ENCODE data around the gene SLC25A39. TPM values are rescaled to one million over a fixed set of nuclear protein-coding genes. Genes with fewer than 3 reads are reported as not detected.

Gene SLC25A39
- total and polyA plus RNA-seq, 9 of the 15 experiments (the other 6 are each of a cell fraction or from before 2014, with no cell fraction given), result 4.8 to 267 (median 140) TPM

GRCh38 chr17:44317545-44317944 lies 7.1 kb downstream of the SLC25A39 start:
- H3K27ac ChIP-seq (ENCODE audit: extremely low read depth, low read depth, low read length), result no peak overlapping the region
- no peak overlapping the region; a peak in 1 of 4 replicates for H3K9ac ChIP-seq (ENCODE audit: insufficient read depth in 1 of 2, low read depth in 2 of 2, low read length in 2 of 2)
- peaks cover 5 to 62% of the 10 kb centered on the region in 2 experiments; a peak in 3 of 5 replicates for H3K4me1 ChIP-seq (replicated peaks in 1 of 2; ENCODE audit: control insufficient read depth in 2 of 2, insufficient read depth in 2 of 2, low read length in 2 of 2)
- ATAC-seq (peak; percentile 13; the same call in 1 of the 3 replicates), FAIRE-seq (no peak), DNase-seq (ENCODE audit: extremely low read depth in 1 of 4, low spot score in 3 of 4) (peak in 1 of 4 experiments; percentile 6)
- no peaks in the 10 kb centered on the region for H3K9me3 ChIP-seq (replicated peaks; ENCODE audit: control insufficient read depth, insufficient read depth, low read depth, low read length)
- H3K9me1 ChIP-seq (ENCODE audit: control insufficient read depth, insufficient read depth, low read length), result peaks cover 6% of the 10 kb centered on the region
- in situ Hi-C loops (cut with MboI), result no loop called here
- intact Hi-C loops (cut with micrococcal nuclease), result no loop called here
- no peak overlapping the region for H3K4me2 ChIP-seq (ENCODE audit: insufficient read depth, low read length)
- WGBS (ENCODE audit: insufficient coverage, low coverage, missing lambda C conversion rate), result 45% methylated on average over 6 of the region's 6 CpGs
- no peak overlapping the region for H2AFZ ChIP-seq (ENCODE audit: low read depth, low read length)
- CTCF ChIA-PET (ENCODE audit: low intra/inter-chr PET ratio), result no interaction called here
- H3K4me3 ChIP-seq, result no peak overlapping the region
- peaks cover 3 to 28% of the 10 kb centered on the region in 2 experiments; a peak in 4 of 5 replicates for H3K27me3 ChIP-seq (ENCODE audit: control insufficient read depth in 2 of 2, insufficient read depth in 2 of 2, low read length in 2 of 2)
- POLR2A ChIA-PET, result interaction anchor here (0.6 to 2.0 kb wide), 8 partner anchors 13 to 200 kb away, joined by 3 to 7 read pairs (median 4); no protein-coding TSS in a partner anchor
- H4K20me1 ChIP-seq (replicated peaks; ENCODE audit: control insufficient read depth, insufficient read depth, low read length), result peaks cover 8% of the 10 kb centered on the region; the same call in 1 of the 2 replicates
- peaks cover 2% of the 10 kb centered on the region; the same call in 1 of the 3 replicates for H3K79me2 ChIP-seq (ENCODE audit: control insufficient read depth, insufficient read depth, low read length)
- BruUV-seq (replicated peaks), result no TSS peak
- TF ChIP-seq IRF2 (CRISPR knock-in tag; IDR thresholded peaks at IDR 0.05) (no peak), CBX3 (IDR thresholded peaks at IDR 0.05; ENCODE audit: borderline replicate concordance in 1 of 2, low read length in 2 of 2) (peak in 1 of 2 experiments; percentile 59; a peak in 1 of 3 replicates), NFE2L1 (tag; IDR thresholded peaks at IDR 0.05; ENCODE audit: borderline replicate concordance, low read depth) (no peak), ZNF316 (IDR thresholded peaks at IDR 0.05) (peak; percentile 77), TCF15 (CRISPR knock-in tag; IDR thresholded peaks at IDR 0.05) (no peak), POLR2A (conservative IDR thresholded peaks at IDR 0.05) (peak; percentile 38; the same call in 1 of the 2 replicates), ZNF133 (CRISPR knock-in tag; IDR thresholded peaks at IDR 0.05) (no peak), ZNF668 (CRISPR knock-in tag; IDR thresholded peaks at IDR 0.05) (no peak), CBX1 (IDR thresholded peaks at IDR 0.05; ENCODE audit: low read depth) (no peak), NFYB (IDR thresholded peaks at IDR 0.05; ENCODE audit: extremely low read depth, insufficient read length) (no peak), TRIM28 (IDR thresholded peaks at IDR 0.05) (0 out of 2 replicates have a peak, but pooled peaks have one; percentile 45), HDAC6 (IDR thresholded peaks at IDR 0.05; ENCODE audit: low read depth, low read length) (no peak), ZNF740 (CRISPR knock-in tag; IDR thresholded peaks at IDR 0.05) (no peak), ZNF740 (tag; IDR thresholded peaks at IDR 0.05) (no peak), FOS (IDR thresholded peaks at IDR 0.05; ENCODE audit: extremely low read depth, insufficient read length) (no peak), KDM1A (IDR thresholded peaks at IDR 0.05) (no peak), CREB3L1 (IDR thresholded peaks at IDR 0.05; ENCODE audit: borderline replicate concordance, low read depth) (no peak), ETS1 (conservative IDR thresholded peaks at IDR 0.05; ENCODE audit: control insufficient read depth, low read depth, low read length) (no peak), RBM34 (IDR thresholded peaks at IDR 0.05; ENCODE audit: borderline replicate concordance, insufficient read depth, low read length) (no peak)
- peaks cover 40% of the 10 kb centered on the region; the same call in 2 of the 3 replicates for H3K36me3 ChIP-seq (ENCODE audit: control insufficient read depth, insufficient read depth, low read length)
